HG03108 (cell line): ENCODE results near the gene PAX2.

Source experiments
- ATAC-seq: cut with Tn5 transposase; IDR thresholded peaks from one replicate; pipeline ENCODE4 v1.9.1; 2021; ENCODE audit warnings: moderate library complexity; ENCODE audit not compliant: unreplicated experiment

Gene PAX2

DNA sequence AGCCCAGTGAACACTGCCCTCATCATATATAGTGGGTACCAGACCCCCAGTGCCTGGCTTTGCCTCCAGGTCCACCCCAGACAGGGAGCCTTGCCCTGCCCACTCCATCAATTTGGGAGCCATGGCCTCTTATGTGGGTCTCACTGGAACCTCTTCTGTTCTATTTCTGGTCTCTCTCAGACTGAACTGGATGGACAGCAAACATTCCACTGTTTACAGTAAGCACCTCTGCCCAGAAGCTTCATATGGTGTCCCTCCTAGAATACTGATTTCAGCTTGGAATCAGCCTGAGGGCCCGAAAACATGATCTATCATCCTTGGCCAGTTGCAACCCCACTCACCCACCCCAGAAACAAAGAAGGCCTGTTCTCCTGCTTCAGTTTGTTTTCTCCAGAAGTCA is 86.4 kb downstream of the PAX2 start:
- no peak for ATAC-seq

DNA sequence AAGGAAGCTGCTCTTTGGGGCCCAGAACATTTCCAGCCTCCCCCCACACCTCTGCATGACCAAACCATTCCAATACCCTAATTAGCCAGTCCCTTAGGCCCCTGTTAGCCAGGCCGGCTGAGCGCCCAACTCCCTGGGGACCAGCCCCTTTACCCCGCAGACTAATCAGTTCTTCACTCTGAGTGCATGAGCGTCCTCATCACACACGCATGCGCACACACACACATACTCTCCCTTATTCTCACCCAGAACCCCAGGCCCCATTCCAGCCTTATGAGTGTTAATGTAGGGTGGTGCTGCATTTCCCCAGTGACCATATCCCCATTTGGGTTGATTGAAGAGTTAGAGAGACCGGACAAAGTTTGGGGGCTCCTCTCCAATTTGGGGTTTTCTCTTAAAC is 90.4 kb downstream of the PAX2 start:
- ATAC-seq, result no peak

DNA sequence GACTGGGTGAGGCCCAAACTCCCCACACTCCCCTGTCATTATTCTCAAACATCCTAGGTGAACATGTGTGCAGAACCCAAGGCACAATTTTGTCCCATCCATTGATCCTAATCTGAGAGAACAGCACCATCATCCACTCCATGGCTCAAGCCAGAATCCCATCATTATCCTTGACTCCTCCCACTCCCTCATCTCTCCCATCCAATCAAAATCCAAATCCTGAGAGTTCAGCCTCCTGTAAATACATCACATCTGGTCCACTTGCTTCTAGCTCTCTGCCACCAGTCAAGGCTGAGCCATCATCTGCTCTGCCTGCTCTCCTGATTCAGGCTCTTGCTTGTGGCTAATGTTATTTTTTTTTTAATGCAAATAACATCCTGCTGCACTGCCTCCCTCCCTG is 91.5 kb downstream of the PAX2 start:
- no peak for ATAC-seq

DNA sequence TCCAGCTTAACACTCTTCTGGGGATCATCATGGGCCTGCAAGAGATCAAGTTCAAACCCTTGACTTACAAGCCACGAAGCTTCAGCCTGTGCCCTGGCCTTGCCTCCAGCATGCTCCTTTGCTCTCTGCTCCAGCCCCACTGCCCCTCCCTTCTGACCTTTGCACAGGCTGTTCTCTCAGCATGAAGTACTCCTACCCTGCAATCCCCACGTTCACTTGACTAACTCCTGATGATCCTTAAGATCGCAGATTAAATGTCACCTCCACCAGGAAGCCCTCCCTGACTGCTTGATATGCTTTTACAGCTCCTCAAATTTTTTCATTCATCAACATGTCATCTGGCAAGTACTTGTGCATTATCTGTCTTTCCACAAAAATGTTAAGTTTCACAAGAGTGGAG is 91.9 kb downstream of the PAX2 start:
- ATAC-seq, result no peak

DNA sequence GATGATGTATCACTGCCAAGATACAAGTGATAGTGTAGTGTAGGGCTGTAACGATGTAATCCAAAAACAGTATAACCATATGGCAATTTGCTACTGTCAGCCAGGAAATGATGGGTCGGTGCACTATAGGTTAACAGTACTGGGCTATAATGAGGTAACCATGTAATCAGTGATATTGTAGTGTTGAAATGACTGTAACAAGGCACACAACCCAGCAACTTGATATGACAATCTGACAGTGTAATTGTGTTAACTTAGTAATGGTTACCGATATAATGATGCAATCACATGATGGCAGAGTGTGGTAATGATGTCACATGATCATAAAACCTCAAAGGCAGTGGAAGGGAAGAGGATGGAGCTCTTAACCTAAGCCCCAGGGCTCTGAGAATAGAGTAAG is 93.6 kb downstream of the PAX2 start:
- no peak for ATAC-seq

DNA sequence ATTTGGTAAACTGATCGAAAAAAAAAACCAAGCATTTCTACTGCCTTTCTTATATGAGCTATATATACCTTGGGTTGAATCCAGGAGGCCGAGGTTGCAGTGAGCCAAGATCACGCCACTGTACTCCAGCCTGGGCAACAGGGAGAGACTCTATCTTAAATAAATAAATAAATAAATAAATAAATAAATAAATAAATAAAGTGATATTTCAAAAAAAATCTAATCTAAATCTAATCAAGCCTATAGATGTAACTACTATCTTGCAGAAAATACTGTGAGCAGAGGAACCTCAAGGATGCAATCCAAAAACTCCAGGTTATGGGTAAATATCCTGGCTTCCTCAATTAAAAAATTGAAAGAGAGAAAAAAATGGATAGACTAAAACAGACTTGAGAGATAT is 96.1 kb downstream of the PAX2 start:
- ATAC-seq, result no peak

DNA sequence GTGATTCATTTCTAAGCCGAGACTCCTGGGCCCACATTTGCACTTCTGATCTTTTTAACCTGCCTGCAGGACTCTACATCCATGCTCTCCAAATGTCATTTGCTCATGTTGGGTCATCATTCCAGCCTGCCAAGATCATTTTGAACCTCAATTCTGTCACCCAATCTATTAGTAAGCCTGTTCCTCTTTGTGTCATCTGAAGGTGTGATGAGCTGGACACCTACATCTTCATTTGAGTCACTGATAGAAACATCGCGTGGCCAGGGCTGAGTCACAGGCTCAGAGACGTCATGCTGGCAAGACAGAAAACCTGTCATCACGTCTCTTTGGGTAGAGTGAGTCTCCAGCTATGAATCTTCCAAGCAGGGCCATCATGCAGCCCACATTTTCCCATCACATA is 102.1 kb downstream of the PAX2 start:
- ATAC-seq, result no peak

DNA sequence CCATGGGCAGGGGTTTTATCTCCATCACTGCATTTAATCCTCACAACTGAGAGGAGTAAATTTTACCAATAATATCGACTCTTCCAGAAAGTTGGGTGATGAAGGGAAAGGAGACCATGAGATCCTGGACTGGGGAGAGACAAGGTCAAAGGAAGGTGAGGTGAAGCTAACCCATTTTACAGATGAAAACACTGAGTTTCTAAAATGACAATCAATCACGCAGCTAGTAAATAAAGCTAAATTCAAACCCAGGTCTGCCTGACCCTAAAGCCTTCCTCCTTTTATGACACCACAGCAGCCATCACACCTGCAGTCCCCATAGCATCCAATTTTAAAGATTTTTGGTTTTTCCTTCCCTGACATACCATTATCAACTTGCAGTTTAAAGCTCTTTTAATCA is 103.4 kb downstream of the PAX2 start:
- no peak for ATAC-seq

DNA sequence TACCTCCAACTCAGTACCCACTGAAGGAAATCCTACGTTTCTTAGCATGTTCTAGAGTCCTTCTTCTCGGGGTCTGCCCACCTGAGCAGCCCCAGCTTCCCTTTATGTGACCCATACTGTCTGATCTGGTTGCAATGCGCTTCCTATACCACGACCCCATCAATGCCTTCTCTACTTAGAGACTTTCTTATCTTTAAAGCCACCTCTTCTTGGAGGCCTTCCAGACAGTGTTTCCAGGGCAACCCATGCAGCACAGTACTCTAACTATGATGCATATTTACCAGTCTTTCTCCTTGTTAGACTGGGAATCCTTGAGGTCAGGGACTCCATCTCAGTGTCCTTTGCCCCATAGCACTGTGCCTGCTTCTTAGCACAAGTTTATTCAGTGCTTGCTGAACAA is 112.9 kb downstream of the PAX2 start:
- ATAC-seq, result no peak

DNA sequence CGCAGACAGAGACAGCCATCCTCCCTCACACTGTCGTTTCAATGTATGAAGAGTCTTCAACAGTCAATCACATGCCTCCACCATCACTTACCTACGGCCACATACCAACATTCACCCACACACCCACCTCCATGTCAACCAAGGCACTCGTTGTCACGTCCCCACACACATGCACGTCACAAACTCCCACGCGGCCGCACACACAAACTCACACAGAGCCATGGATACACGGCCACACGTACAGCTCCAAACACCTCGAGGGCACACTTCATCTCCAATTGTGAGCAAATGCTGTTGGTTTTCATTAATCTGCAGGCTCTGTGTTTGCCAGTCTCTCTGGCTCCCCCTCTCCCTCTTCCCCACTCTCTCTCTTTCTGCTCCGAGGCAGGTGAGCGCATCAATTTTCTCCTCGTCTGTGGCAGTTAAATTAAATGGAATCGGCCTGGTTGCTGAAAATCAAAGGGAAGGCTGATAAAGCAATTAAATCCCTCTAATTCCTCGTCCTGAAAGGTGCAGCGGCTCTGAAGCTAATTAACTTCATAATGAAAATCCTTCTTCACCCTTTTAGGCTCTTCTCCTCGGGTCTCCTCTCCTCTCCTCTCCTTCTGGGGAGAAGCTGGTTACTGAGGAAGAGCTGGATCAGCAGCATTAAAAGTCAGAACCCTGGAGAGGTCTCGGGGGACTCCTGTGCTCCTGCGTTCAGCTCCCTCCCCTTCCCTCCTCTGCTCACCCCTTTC is 113.5 kb downstream of the PAX2 start:
- ATAC-seq, result no peak

DNA sequence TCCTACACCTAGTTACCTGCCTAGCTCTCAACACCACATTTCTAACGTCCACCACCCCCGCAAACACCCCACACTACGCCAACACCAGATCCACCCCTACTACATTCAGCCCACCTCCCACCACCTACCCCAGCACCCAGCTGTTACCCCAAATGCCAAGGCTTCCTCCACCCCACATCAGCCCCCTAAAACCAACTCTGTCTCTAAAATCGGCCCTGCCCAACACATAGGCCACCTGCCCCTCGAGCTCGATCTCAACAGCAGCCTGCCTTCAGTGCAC is 114.0 kb downstream of the PAX2 start:
- ATAC-seq, result no peak

DNA sequence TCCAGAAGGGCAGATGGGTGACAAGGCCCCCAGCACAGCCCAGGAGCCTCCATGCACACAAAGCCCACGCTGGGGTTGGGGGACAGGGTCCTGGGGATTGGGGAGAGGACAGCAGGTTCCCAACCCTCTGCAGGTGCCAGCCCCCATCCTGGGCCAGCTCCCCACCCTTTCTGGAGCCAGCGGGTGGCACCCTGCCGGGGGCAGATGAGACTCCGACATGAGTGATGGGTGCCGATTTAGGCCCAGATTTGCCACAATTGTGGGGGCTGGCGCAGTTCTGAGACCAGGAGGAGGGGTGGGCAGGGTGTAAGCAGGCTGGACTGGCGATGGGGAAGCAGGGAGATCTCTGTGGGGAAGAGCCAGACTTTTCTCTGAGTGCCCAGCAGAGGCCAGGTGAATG is 118.1 kb downstream of the PAX2 start:
- ATAC-seq, result no peak

DNA sequence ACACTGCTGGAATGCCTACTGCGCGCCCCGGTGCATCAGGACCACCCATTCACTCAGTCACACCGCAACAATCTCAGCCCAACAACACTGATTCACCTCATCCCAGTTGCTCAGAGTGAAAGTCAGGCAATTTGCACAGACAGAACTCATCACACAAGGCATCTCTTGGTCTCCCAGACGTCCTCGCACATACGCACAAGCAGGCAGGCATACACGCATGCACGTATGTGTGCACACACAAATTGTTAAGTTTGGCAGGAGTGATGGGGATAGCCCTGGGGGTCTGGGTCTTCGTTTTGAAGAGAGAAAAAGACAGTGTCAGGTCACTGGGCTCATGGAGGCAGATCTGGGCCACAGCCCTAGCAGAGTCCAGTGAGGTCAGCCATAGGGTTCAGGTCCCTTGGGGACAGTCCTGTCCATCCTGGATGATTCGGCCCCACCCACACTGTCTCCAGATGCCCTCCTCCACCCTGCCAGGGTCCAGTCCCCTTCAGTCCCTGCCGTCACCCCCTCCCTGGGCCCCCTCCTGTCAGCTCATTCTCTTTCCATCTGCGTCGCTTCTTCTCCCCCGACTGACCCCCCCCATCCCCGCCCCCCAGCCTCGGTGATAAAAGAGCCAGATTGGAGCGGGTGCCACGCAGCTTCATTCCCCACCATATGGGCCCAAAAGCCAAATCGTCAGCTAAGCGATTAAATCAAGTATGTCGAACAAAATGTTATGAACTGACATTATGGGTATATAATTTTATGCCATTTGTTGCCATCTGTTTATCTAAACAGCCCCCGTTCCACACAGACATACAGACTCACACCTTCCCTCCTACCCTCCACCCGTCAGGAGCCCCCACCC is 118.9 kb downstream of the PAX2 start:
- ATAC-seq, result no peak

DNA sequence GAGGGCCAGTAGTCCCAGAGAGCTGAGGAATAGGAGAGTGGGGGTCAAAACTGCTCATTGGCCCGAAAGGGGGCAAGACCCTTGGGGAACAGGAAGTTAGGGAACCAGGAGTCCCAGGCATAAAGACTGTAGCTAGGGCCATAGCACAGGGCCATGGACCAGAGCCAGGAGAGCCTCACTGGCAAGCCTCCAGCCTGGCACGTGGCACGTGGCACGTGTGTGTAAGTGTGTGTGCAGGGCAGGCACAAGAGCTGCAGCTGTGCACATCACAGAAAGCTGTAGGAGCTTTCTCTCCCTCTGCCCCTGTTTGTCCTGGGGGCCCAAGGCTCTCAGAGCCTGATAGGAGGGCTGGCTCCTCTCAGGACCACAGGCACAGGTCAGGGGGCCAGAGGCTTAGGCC is 119.6 kb downstream of the PAX2 start:
- no peak for ATAC-seq

DNA sequence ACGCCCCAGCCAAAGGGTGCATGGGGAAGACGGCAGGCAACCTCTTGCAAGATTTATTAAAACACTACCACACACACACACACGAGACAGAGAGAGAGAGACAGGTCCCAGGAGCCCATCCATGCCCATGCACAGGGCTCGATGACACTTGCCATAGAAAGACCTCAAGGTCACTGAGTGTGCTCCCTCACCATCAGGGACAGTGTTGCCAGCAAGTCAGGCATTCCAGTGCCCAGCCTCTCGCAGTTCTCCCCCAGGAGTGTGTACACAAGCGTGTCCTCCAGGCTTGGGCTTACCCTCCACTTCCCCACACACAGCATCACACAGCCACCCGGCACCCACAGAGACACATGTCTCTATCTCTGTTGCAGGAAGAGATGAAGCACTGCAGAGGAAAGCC is 120.6 kb downstream of the PAX2 start:
- no peak for ATAC-seq

DNA sequence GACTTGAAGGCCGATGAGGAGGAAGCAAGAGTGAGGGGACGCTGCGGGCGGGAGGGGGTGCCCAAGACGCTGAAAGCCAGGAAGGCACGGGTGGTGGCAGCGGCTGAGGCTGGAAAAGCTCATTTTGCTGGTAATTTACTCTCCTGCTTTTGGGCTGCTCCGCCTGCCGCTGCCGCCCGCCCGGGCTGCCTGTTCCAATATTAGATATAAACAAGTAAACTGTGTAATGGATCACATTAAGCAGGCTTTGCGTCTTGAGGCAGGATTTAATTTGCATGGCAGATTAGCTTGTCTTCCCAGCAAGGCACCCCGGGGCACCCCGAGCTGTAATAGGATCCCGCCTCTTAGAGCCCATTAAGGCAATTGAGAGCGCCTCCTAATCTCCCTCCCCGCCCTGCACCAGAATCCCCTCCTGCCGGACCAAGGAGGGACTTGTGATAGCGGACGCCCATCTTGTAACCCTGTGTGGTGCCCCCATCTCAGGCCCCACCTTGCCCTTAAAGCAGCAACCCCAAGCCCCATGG is 121.3 kb downstream of the PAX2 start:
- no peak for ATAC-seq

DNA sequence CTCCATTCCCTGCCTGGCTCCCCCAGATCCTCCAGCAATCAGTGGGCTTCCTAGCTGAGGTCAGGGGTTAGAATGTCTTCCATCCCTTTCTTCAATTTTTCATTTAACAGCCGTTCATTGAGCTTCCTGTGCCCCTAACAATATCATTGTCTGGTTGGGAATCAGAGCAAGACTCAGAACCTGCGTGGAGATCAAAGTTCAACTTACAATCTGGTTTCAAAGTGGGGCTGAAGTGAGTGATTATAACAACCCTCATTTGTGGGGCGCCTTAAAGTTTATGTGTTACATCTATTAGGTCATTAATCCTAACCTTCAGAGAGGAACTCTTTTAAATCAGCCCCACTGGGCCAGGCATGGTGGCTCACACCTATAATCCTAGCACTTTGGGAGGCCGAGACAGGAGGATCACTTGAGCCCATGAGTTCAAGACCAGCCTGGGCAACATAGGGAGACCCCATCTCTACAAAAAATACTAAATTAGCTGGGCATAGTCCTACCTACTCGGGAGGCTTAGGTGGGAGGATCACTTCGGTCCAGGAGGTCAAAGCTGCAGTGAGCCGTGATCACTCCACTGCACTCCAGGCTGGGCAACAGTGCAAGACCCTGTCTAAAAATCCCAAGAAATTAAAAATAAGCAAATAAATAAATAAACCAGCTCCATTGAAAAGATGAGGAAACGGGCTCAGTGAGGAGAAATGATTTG is 122.0 kb downstream of the PAX2 start:
- ATAC-seq, result no peak

DNA sequence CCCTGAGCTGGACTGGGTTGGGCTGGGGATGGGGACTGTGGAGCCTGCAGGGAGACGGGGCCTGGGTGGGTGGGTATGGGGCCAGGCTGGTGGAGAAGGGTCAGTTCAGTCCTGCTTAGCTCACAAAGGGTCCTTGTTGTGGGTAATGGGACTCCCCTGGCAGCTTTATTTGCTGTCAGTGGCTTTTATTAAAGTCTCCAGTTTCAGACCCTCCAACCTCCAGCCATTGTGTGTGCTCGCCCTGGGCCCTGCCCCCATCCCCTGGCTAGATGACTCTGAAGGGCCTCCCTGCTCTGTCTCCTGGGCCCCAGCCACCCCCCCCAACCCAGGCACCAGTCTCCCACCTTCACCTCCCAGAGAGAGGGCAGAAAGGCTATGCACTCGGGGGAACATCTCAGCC is 123.0 kb downstream of the PAX2 start:
- ATAC-seq, result no peak

DNA sequence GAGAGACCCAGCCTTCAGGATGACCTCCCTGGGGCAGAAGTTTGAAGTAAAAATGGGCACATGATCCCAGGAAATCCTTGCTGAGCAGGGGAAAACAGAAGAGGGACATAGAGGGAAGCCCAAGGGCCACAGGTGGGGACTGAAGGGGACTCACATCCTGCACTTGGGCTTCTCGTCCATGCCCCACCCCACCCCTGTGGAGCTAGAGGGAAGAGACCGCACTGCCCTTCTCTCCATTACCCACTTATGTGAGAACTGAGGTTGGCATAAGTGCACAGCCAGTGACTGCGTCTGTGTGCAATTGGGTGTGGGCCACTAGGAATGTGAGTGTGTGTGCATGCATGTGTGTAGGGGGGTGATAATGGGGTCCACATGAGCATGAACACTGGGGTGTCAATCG is 124.0 kb downstream of the PAX2 start:
- ATAC-seq, result no peak

DNA sequence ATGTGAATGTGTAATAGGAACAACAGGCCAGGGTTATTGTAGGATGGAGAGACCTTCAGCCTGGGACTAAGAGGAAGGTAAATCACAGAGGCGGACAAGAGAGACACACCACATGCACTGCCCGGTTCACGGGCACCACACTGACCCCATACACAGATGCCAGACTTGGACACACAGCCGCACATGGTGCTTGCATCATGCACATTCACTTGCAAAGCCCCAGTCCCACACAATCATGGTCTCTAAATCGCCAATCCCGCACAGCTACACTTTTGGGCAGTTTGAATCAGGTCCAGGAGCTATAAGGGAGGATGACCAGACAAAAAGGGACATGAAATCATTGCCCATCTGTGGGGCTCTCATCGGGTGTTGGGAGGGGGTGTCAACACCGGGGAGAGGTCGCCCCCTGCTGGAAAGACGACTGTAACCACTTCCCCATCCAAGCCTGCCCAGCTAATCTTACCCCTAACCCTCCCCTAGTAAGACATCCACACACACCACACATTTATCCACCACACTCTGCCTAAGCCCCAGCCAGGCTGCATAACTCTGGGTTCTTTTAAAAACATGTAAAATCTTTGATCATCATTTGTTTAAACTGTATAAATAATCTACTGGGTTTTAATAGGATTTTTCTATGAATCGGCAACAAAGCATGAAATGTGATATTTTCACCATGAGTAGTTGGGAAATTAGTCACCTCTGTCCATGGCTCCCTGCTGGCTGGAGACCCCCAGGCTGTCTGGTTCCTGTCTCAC is 126.8 kb downstream of the PAX2 start:
- no peak for ATAC-seq

DNA sequence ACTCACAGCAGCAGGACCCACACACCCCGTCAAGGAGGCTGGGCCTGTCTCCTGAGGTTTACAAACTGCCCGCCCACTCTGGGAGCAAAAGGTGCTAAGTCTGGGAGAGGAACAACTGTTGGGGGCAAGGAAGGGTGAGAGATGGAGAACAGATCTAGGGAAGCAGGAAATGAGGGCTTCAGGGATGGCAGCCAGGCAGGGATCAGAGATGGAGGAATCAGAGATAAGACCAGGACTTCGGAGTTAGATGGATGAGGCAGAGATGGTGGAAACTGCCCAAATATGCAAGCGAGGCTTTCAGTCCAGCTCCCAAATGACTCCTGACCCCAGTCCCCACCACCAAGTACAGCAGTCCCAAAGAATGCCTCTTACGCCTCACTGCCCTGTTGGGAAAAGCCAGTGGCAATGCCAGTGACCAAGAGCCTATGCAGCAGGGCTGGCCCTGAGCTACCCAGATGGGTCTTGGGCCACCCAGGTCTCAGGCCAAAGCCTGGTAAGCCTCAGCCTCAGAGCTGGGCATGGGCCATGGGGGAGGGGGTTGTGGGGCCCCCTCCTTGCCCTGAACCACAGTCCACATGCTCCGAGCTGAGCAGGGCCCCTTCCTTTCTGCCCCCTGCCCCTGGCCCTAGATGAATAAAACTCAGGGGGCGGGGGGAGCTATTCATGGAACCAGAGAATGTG is 127.9 kb downstream of the PAX2 start:
- no peak for ATAC-seq
